ENCODE data around the gene CD163L1. TPM values are rescaled to one million over a fixed set of nuclear protein-coding genes. Genes with fewer than 3 reads are reported as not detected.

Gene CD163L1
- polyA plus RNA-seq, 3 donors = 1.0 to 1.2 (median 1.1) TPM

- H3K27me3 Mint-ChIP-seq (ENCODE audit: low read depth in 3 of 3) = peaks cover 8 to 19% (median 18%) of the 10 kb centered on the region in 3 donors
- H3K4me1 Mint-ChIP-seq = peaks cover 22% of the 10 kb centered on the region
- no peak overlapping the region for H3K27ac ChIP-seq (ENCODE audit: low read depth in 1 of 2, low read length in 2 of 2)
- H3K27ac Mint-ChIP-seq = no peak overlapping the region
- no peak overlapping the region for H3K9ac ChIP-seq (ENCODE audit: insufficient read depth, low read length, poor library complexity, severe bottlenecking)
- H3K27me3 ChIP-seq (ENCODE audit: control insufficient read depth in 2 of 2, insufficient read depth in 2 of 2, low read length in 2 of 2) = peaks cover 8 to 19% of the 10 kb centered on the region in 2 donors
- H3K4me3 ChIP-seq (replicated peaks in 1 of 3; ENCODE audit: low read depth in 2 of 3, low read length in 3 of 3) = no peak overlapping the region
- intact Hi-C loops (cut with micrococcal nuclease) = no loop called here
- no peaks in the 10 kb centered on the region for H4K20me1 ChIP-seq (ENCODE audit: insufficient read depth, low read length)
- peak overlapping the region; percentile 26 for H3K4me2 ChIP-seq (replicated peaks; ENCODE audit: extremely low read depth, low read length, poor library complexity, severe bottlenecking)
- no peaks in the 10 kb centered on the region for H3K36me3 ChIP-seq (replicated peaks in 1 of 2; ENCODE audit: control insufficient read depth in 1 of 2, insufficient read depth in 2 of 2, low read length in 2 of 2)
- H3K9me3 ChIP-seq (replicated peaks in 1 of 2; ENCODE audit: control insufficient read depth in 1 of 2, insufficient read depth in 1 of 2, low read length in 2 of 2) = no peaks in the 10 kb centered on the region
- H3K4me1 ChIP-seq (ENCODE audit: control insufficient read depth in 1 of 2, insufficient read depth in 2 of 2, low read length in 2 of 2) = peaks cover 14% of the 10 kb centered on the region in 2 donors
- no peak for DNase-seq
- TF ChIP-seq CTCF (IDR thresholded peaks at IDR 0.05) = no peak
- peaks cover 4 to 12% (median 7%) of the 10 kb centered on the region in 7 donors for H3K9me3 Mint-ChIP-seq
- H3K36me3 Mint-ChIP-seq = peaks cover 0 to 2% of the 10 kb centered on the region in 2 donors
- WGBS (ENCODE audit: insufficient coverage) = 100% methylated on average over 1 of the region's 4 CpGs
- no peak overlapping the region for H3K4me3 Mint-ChIP-seq
- H3K79me2 ChIP-seq (ENCODE audit: insufficient read depth, low read length) = no peaks in the 10 kb centered on the region
- no peak overlapping the region for H2AFZ ChIP-seq (ENCODE audit: insufficient read depth, low read depth, low read length, poor library complexity, severe bottlenecking)
Observed at GRCh38 chr12:7444537-7444936, 584 bp upstream of the CD163L1 start.

- Histone ChIP-seq H2AFZ (ENCODE audit: insufficient read depth, low read depth, low read length, poor library complexity, severe bottlenecking) (no peak overlapping the region), H4K20me1 (ENCODE audit: insufficient read depth, low read length) (no peaks in the 10 kb centered on the region), H3K9ac (ENCODE audit: insufficient read depth, low read length, poor library complexity, severe bottlenecking) (no peak overlapping the region), H3K4me3 (replicated peaks in 1 of 3; ENCODE audit: low read depth in 2 of 3, low read length in 3 of 3) (no peak overlapping the region), H3K9me3 (replicated peaks in 1 of 2; ENCODE audit: control insufficient read depth in 1 of 2, insufficient read depth in 1 of 2, low read length in 2 of 2) (no peaks in the 10 kb centered on the region), H3K36me3 (replicated peaks in 1 of 2; ENCODE audit: control insufficient read depth in 1 of 2, insufficient read depth in 2 of 2, low read length in 2 of 2) (no peaks in the 10 kb centered on the region), H3K27me3 (ENCODE audit: control insufficient read depth in 2 of 2, insufficient read depth in 2 of 2, low read length in 2 of 2) (peaks cover 10 to 28% of the 10 kb centered on the region in 2 donors), H3K4me1 (ENCODE audit: control insufficient read depth in 1 of 2, insufficient read depth in 2 of 2, low read length in 2 of 2) (peaks cover 14% of the 10 kb centered on the region in 2 donors), H3K4me2 (replicated peaks; ENCODE audit: extremely low read depth, low read length, poor library complexity, severe bottlenecking) (no peak overlapping the region), H3K79me2 (ENCODE audit: insufficient read depth, low read length) (no peaks in the 10 kb centered on the region), H3K27ac (ENCODE audit: low read depth in 1 of 2, low read length in 2 of 2) (no peak overlapping the region)
- Mint-ChIP-seq H3K36me3 (peaks cover 0 to 2% of the 10 kb centered on the region in 2 donors), H3K4me1 (peaks cover 28% of the 10 kb centered on the region), H3K9me3 (peaks cover 5 to 11% (median 8%) of the 10 kb centered on the region in 7 donors), H3K27ac (no peak overlapping the region), H3K27me3 (ENCODE audit: low read depth in 3 of 3) (peaks cover 18 to 31% (median 29%) of the 10 kb centered on the region in 3 donors), H3K4me3 (peak overlapping the region in 1 of 2 donors; percentile 51)
- WGBS (ENCODE audit: insufficient coverage) = no CpG with 5 or more reads among the region's 1 CpG
- intact Hi-C loops (cut with micrococcal nuclease) = no loop called here
- no peak for TF ChIP-seq CTCF (IDR thresholded peaks at IDR 0.05)
- DNase-seq = no peak
Observed at GRCh38 chr12:7441216-7441615, 2.7 kb downstream of the CD163L1 start.

All from CD14-positive monocyte (primary cell).